Measurements from ENCODE around the gene C16orf87. TPM values are rescaled to one million over a fixed set of nuclear protein-coding genes. Genes with fewer than 3 reads are reported as not detected.

Gene C16orf87
- total and polyA plus RNA-seq, 2 donors from 2014 or later: 7.2 to 11.2 TPM

GRCh38 chr16:46777804-46778203 is 53.2 kb downstream of the C16orf87 start:
- H3K4me1 ChIP-seq (ENCODE audit: control insufficient read depth in 2 of 3, insufficient read depth in 2 of 3, low read depth in 1 of 3, low read length in 3 of 3): no peaks in the 10 kb centered on the region
- H3K9ac ChIP-seq (ENCODE audit: low read length in 3 of 3): no peak overlapping the region
- no peaks in the 10 kb centered on the region for H3K9me3 ChIP-seq (ENCODE audit: control insufficient read depth in 2 of 3, insufficient read depth in 1 of 3, low read length in 3 of 3)
- intact Hi-C loops (cut with DNase I): no loop called here
- DNase-seq (no peak), FAIRE-seq (no peak)
- H3K36me3 ChIP-seq (ENCODE audit: control insufficient read depth in 2 of 3, insufficient read depth in 3 of 3, low read length in 3 of 3): no peaks in the 10 kb centered on the region
- H3K27me3 ChIP-seq (ENCODE audit: control insufficient read depth, insufficient read depth, low read length): no peaks in the 10 kb centered on the region
- H3K27ac ChIP-seq (ENCODE audit: low read depth in 2 of 2, low read length in 2 of 2): no peak overlapping the region
- no peak overlapping the region for H3K4me3 ChIP-seq (ENCODE audit: low read length in 3 of 3)
- no peak for TF ChIP-seq CTCF (IDR thresholded peaks at IDR 0.05; ENCODE audit: borderline replicate concordance, extremely low read depth, insufficient read depth)

- H3K4me3 ChIP-seq (ENCODE audit: low read length in 3 of 3): no peak overlapping the region
- TF ChIP-seq CTCF (IDR thresholded peaks at IDR 0.05; ENCODE audit: borderline replicate concordance, extremely low read depth, insufficient read depth): no peak
- DNase-seq (no peak), FAIRE-seq (no peak)
- no peaks in the 10 kb centered on the region for H3K27me3 ChIP-seq (ENCODE audit: control insufficient read depth, insufficient read depth, low read length)
- no peak overlapping the region for H3K9ac ChIP-seq (ENCODE audit: low read length in 3 of 3)
- no peak overlapping the region for H3K27ac ChIP-seq (ENCODE audit: low read depth in 2 of 2, low read length in 2 of 2)
- H3K9me3 ChIP-seq (ENCODE audit: control insufficient read depth in 2 of 3, insufficient read depth in 1 of 3, low read length in 3 of 3): no peaks in the 10 kb centered on the region
- intact Hi-C loops (cut with DNase I): no loop called here
- no peaks in the 10 kb centered on the region for H3K36me3 ChIP-seq (ENCODE audit: control insufficient read depth in 2 of 3, insufficient read depth in 3 of 3, low read length in 3 of 3)
- H3K4me1 ChIP-seq (ENCODE audit: control insufficient read depth in 2 of 3, insufficient read depth in 2 of 3, low read depth in 1 of 3, low read length in 3 of 3): no peaks in the 10 kb centered on the region
Observed at GRCh38 chr16:46775214-46775613, 55.8 kb downstream of the C16orf87 start.

- Histone ChIP-seq H3K27ac (ENCODE audit: low read depth in 2 of 2, low read length in 2 of 2) (no peak overlapping the region), H3K4me1 (ENCODE audit: control insufficient read depth in 2 of 3, insufficient read depth in 2 of 3, low read depth in 1 of 3, low read length in 3 of 3) (no peaks in the 10 kb centered on the region), H3K27me3 (ENCODE audit: control insufficient read depth, insufficient read depth, low read length) (no peaks in the 10 kb centered on the region), H3K36me3 (ENCODE audit: control insufficient read depth in 2 of 3, insufficient read depth in 3 of 3, low read length in 3 of 3) (no peaks in the 10 kb centered on the region), H3K4me3 (ENCODE audit: low read length in 3 of 3) (no peak overlapping the region), H3K9ac (ENCODE audit: low read length in 3 of 3) (no peak overlapping the region), H3K9me3 (ENCODE audit: control insufficient read depth in 2 of 3, insufficient read depth in 1 of 3, low read length in 3 of 3) (no peaks in the 10 kb centered on the region)
- FAIRE-seq: no peak
- no peak for TF ChIP-seq CTCF (IDR thresholded peaks at IDR 0.05; ENCODE audit: borderline replicate concordance, extremely low read depth, insufficient read depth)
- DNase-seq: no peak
- intact Hi-C loops (cut with DNase I): no loop called here
Observed at GRCh38 chr16:46774743-46775177, 56.2 kb downstream of the C16orf87 start.

GRCh38 chr16:46772463-46772862 is 58.5 kb downstream of the C16orf87 start:
- H3K27me3 ChIP-seq (ENCODE audit: control insufficient read depth, insufficient read depth, low read length): no peaks in the 10 kb centered on the region
- no peak for DNase-seq
- no peak overlapping the region for H3K9ac ChIP-seq (ENCODE audit: low read length in 3 of 3)
- no peak for FAIRE-seq
- H3K4me3 ChIP-seq (ENCODE audit: low read length in 3 of 3): no peak overlapping the region
- TF ChIP-seq CTCF (IDR thresholded peaks at IDR 0.05; ENCODE audit: borderline replicate concordance, extremely low read depth, insufficient read depth): no peak
- H3K9me3 ChIP-seq (ENCODE audit: control insufficient read depth in 2 of 3, insufficient read depth in 1 of 3, low read length in 3 of 3): no peaks in the 10 kb centered on the region
- intact Hi-C loops (cut with DNase I): no loop called here
- H3K36me3 ChIP-seq (ENCODE audit: control insufficient read depth in 2 of 3, insufficient read depth in 3 of 3, low read length in 3 of 3): no peaks in the 10 kb centered on the region
- H3K27ac ChIP-seq (ENCODE audit: low read depth in 2 of 2, low read length in 2 of 2): no peak overlapping the region
- no peaks in the 10 kb centered on the region for H3K4me1 ChIP-seq (ENCODE audit: control insufficient read depth in 2 of 3, insufficient read depth in 2 of 3, low read depth in 1 of 3, low read length in 3 of 3)
